PC-9 (cell line): ENCODE results near the gene ZCCHC3. TPM values are rescaled to one million over a fixed set of nuclear protein-coding genes. Genes with fewer than 3 reads are reported as not detected.
A peak's percentile ranks its signal among the peaks of the same experiment; 100 is the strongest.

Source experiments
- BruUV-seq: library from RNA; stranded (reverse); fragments of 400-500 nt; replicated peaks from 2 replicates; lab custom pipeline; 2021; lab: Mats Ljungman, UMichigan
- CTCF ChIA-PET: fragments of 300-600 bp; sonication (Branson Sonifier 250); formaldehyde crosslinking; loops from one replicate; lab custom pipeline; 2022; ENCODE audit warnings: antibody characterized with exemption; lab: Charles Lee
- POLR2A ChIA-PET: fragments of 300-600 bp; sonication (Branson Sonifier 250); formaldehyde crosslinking; loops from one replicate; lab custom pipeline; 2022; ENCODE audit warnings: antibody characterized with exemption; ENCODE audit not compliant: unreplicated experiment; lab: Charles Lee
- DNase-seq, 2 experiments: peaks; one replicate each; pipeline versions ENCODE4 v3.0.0 to v3.0.0-alpha.2; 2015 to 2022; ENCODE audit warnings: mixed read lengths in 1 of 2
- H2AFZ ChIP-seq: fragments of 200-600 bp; sonication (generic); 2 replicates; pipeline ENCODE4 v1.8.1; 2017; ENCODE audit warnings: antibody characterized with exemption
- H3F3A ChIP-seq: fragments of 200-600 bp; sonication (generic); 2 replicates; pipeline ENCODE4 v1.8.1; 2017; ENCODE audit warnings: antibody characterized with exemption, mild to moderate bottlenecking, low read depth; ENCODE audit not compliant: insufficient read depth
- H3K27ac ChIP-seq: fragments of 200-600 bp; sonication (generic); 2 replicates; pipeline ENCODE4 v1.6.1; 2016; ENCODE audit warnings: mixed run types
- H3K27me3 ChIP-seq: fragments of 200-600 bp; sonication (generic); 2 replicates; pipeline ENCODE4 v1.6.1; 2016; ENCODE audit warnings: low read depth, mixed run types; ENCODE audit not compliant: insufficient read depth
- H3K36me3 ChIP-seq: fragments of 200-600 bp; sonication (generic); 2 replicates; pipeline ENCODE4 v1.6.1; 2016; ENCODE audit warnings: low read depth, mixed run types
- H3K4me1 ChIP-seq: fragments of 200-600 bp; sonication (generic); replicated peaks from 2 replicates; pipeline ENCODE4 v1.6.1; 2016; ENCODE audit warnings: mixed run types; ENCODE audit not compliant: insufficient read depth
- H3K4me2 ChIP-seq: fragments of 200-600 bp; sonication (generic); 2 replicates; pipeline ENCODE4 v1.6.1; 2017; ENCODE audit warnings: mixed run types
- H3K4me3 ChIP-seq: fragments of 200-600 bp; sonication (generic); 2 replicates; pipeline ENCODE4 v1.6.1; 2016; ENCODE audit warnings: mixed run types
- H3K79me2 ChIP-seq: fragments of 200-600 bp; sonication (generic); 2 replicates; pipeline ENCODE4 v1.6.1; 2017; ENCODE audit warnings: low read depth, mixed run types
- H3K9me2 ChIP-seq: fragments of 200-600 bp; sonication (generic); 2 replicates; pipeline ENCODE4 v1.8.1; 2017; ENCODE audit warnings: mild to moderate bottlenecking; ENCODE audit not compliant: insufficient read depth
- H3K9me3 ChIP-seq: fragments of 200-600 bp; sonication (generic); 2 replicates; pipeline ENCODE4 v1.8.1; 2016; ENCODE audit warnings: low read depth; ENCODE audit not compliant: insufficient read depth
- H4K20me1 ChIP-seq: fragments of 200-600 bp; sonication (generic); 2 replicates; pipeline ENCODE4 v1.8.1; 2017; ENCODE audit not compliant: insufficient read depth
- CTCF ChIP-seq: fragments of 200-600 bp; sonication (generic); conservative IDR thresholded peaks from 2 replicates; pipeline ENCODE4 v1.6.1; 2017; ENCODE audit warnings: mixed run types, antibody characterized with exemption, mild to moderate bottlenecking, moderate library complexity
- EZH2 ChIP-seq: fragments of 200-600 bp; sonication (generic); IDR thresholded peaks from 2 replicates; pipeline ENCODE4 v1.8.0; 2017; ENCODE audit warnings: antibody characterized with exemption, low read depth
- intact Hi-C: fragments of 100-400 bp; cut with micrococcal nuclease; formaldehyde crosslinking; loops from one replicate; pipeline ENCODE4 v1.10.0; 2022; ENCODE audit not compliant: unreplicated experiment
- total RNA-seq: library from RNA; stranded (reverse); gene quantifications from 2 replicates; pipeline ENCODE4 v1.2.3, GENCODE V29; 2021

Gene ZCCHC3
- total RNA-seq, 1 experiment from 2014 or later: 17.7 TPM

GRCh38 chr20:328027-328974 lies 30.9 kb downstream of the ZCCHC3 start:
- H3K4me3 ChIP-seq: peak overlapping the region; percentile 83; the same call in 1 of the 2 replicates
- TF ChIP-seq CTCF: no peak
- TF ChIP-seq EZH2: no peak
- ChIA-PET CTCF (no interaction called here), POLR2A (no interaction called here)
- H3K9me3 ChIP-seq: no peaks in the 10 kb centered on the region
- no peaks in the 10 kb centered on the region for H3K9me2 ChIP-seq
- peaks cover 14% of the 10 kb centered on the region for H3K79me2 ChIP-seq
- BruUV-seq: no TSS peak
- peaks cover 45% of the 10 kb centered on the region for H3F3A ChIP-seq
- no peaks in the 10 kb centered on the region for H3K36me3 ChIP-seq
- H2AFZ ChIP-seq: no peak overlapping the region
- no peaks in the 10 kb centered on the region for H3K27me3 ChIP-seq
- intact Hi-C loops: loop anchor here (10.0 kb wide), 1 partner anchor 326 kb away; the partner anchor contains the start of gene SRXN1
- peaks cover 34% of the 10 kb centered on the region for H4K20me1 ChIP-seq
- DNase-seq: no peak
- peaks cover 14% of the 10 kb centered on the region for H3K4me1 ChIP-seq
- H3K4me2 ChIP-seq: peak overlapping the region; percentile 76
- H3K27ac ChIP-seq: no peak overlapping the region

GRCh38 chr20:328975-329695 lies 31.8 kb downstream of the ZCCHC3 start:
- no peak overlapping the region for H2AFZ ChIP-seq
- no peaks in the 10 kb centered on the region for H3K27me3 ChIP-seq
- no peak for DNase-seq
- no peaks in the 10 kb centered on the region for H3K9me3 ChIP-seq
- H3K79me2 ChIP-seq: peaks cover 14% of the 10 kb centered on the region
- intact Hi-C loops: loop anchor here (10.0 kb wide), 1 partner anchor 326 kb away; the partner anchor contains the start of gene SRXN1
- H3K27ac ChIP-seq: no peak overlapping the region
- H3K4me1 ChIP-seq: peaks cover 8% of the 10 kb centered on the region; the same call in 1 of the 2 replicates
- H3K9me2 ChIP-seq: no peaks in the 10 kb centered on the region
- no TSS peak for BruUV-seq
- POLR2A ChIA-PET: no interaction called here
- H3F3A ChIP-seq: peaks cover 39% of the 10 kb centered on the region
- no peaks in the 10 kb centered on the region for H3K36me3 ChIP-seq
- CTCF ChIA-PET: interaction anchor here (1.0 kb wide), 1 partner anchor 63 kb away, joined by 3 read pairs; no protein-coding TSS in a partner anchor
- TF ChIP-seq EZH2: no peak
- no peak for TF ChIP-seq CTCF
- peaks cover 34% of the 10 kb centered on the region for H4K20me1 ChIP-seq
- no peak overlapping the region for H3K4me3 ChIP-seq
- H3K4me2 ChIP-seq: no peak overlapping the region

- Histone ChIP-seq H3K4me3 (no peak overlapping the region), H3K27me3 (no peaks in the 10 kb centered on the region), H3K4me2 (no peak overlapping the region), H4K20me1 (peaks cover 34% of the 10 kb centered on the region), H2AFZ (no peak overlapping the region), H3K9me3 (no peaks in the 10 kb centered on the region), H3F3A (peaks cover 35% of the 10 kb centered on the region), H3K36me3 (no peaks in the 10 kb centered on the region), H3K27ac (no peak overlapping the region), H3K4me1 (peaks cover 8% of the 10 kb centered on the region; the same call in 1 of the 2 replicates), H3K79me2 (peaks cover 14% of the 10 kb centered on the region), H3K9me2 (no peaks in the 10 kb centered on the region)
- intact Hi-C loops: loop anchor here (10.0 kb wide), 2 partner anchors 75 to 325 kb away; partner anchors contain the start of genes DEFB132 and SRXN1
- ChIA-PET CTCF (interaction anchor here (1.0 kb wide), 1 partner anchor 64 kb away, joined by 3 read pairs; no protein-coding TSS in a partner anchor), POLR2A (no interaction called here)
- TF ChIP-seq EZH2 (no peak), CTCF (no peak)
- no TSS peak for BruUV-seq
- DNase-seq: no peak
Measured at GRCh38 chr20:329851-330232, 32.5 kb downstream of the ZCCHC3 start.
